Body of pancreas (tissue), 4 donors: ENCODE data around the gene DPH6.

ENCODE experiments used
- POLR2A ChIP-seq, 3 donors: fragments of 450-650 bp; IDR thresholded peaks; one replicate each; pipeline ENCODE4 v1.6.1; 2016; ENCODE audit warnings: antibody characterized with exemption in 3 of 3, mild to moderate bottlenecking in 2 of 3
- TF ChIP-seq, protein P1 (sequence below), 7 experiments: fragments of 450-650 bp in 4 of 7; fragments of 200-600 bp in 3 of 7; sonication (generic) in 3 of 7; IDR thresholded peaks; one replicate each; pipeline ENCODE4 v1.5.1; 2016 to 2019; ENCODE audit warnings: antibody characterized with exemption in 7 of 7

- TF ChIP-seq, protein P1, sequence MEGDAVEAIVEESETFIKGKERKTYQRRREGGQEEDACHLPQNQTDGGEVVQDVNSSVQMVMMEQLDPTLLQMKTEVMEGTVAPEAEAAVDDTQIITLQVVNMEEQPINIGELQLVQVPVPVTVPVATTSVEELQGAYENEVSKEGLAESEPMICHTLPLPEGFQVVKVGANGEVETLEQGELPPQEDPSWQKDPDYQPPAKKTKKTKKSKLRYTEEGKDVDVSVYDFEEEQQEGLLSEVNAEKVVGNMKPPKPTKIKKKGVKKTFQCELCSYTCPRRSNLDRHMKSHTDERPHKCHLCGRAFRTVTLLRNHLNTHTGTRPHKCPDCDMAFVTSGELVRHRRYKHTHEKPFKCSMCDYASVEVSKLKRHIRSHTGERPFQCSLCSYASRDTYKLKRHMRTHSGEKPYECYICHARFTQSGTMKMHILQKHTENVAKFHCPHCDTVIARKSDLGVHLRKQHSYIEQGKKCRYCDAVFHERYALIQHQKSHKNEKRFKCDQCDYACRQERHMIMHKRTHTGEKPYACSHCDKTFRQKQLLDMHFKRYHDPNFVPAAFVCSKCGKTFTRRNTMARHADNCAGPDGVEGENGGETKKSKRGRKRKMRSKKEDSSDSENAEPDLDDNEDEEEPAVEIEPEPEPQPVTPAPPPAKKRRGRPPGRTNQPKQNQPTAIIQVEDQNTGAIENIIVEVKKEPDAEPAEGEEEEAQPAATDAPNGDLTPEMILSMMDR (IDR thresholded peaks at IDR 0.05) = no peak
- TF ChIP-seq POLR2A (IDR thresholded peaks at IDR 0.05) = no peak
These were observed 196.0 kb downstream of the DPH6 start for GRCh38 chr15:35349916-35350315.
